OCI-LY3 (cell line): ENCODE results near the gene CPLANE2.

Source experiments
- H2AFZ ChIP-seq: fragments of 200-600, 300-600 bp; shearing (Covaris generic); 2 replicates; pipeline ENCODE4 v1.6.0; 2014; ENCODE audit warnings: antibody characterized with exemption, low read depth, low read length
- H3K27ac ChIP-seq: fragments of 200-600, 300-600 bp; sonication (generic); 2 replicates; pipeline ENCODE4 v1.5.1; 2014; ENCODE audit warnings: mild to moderate bottlenecking, low read length, moderate library complexity, mixed read lengths
- H3K27me3 ChIP-seq: fragments of 200-600, 300-600 bp; sonication (generic); 2 replicates; pipeline ENCODE4 v1.6.1; 2014; ENCODE audit warnings: low read depth, low read length, mixed read lengths
- H3K36me3 ChIP-seq: fragments of 200-600, 300-600 bp; sonication (generic); replicated peaks from 2 replicates; pipeline ENCODE3; 2014; ENCODE audit warnings: low read depth, low read length, mixed read lengths
- H3K4me1 ChIP-seq: fragments of 300-600, 200-600 bp; sonication (generic); 2 replicates; pipeline ENCODE4 v1.6.1; 2014; ENCODE audit warnings: low read length, mixed read lengths
- H3K4me2 ChIP-seq: fragments of 200-600, 300-600 bp; sonication (generic); 2 replicates; pipeline ENCODE4 v1.6.1; 2014; ENCODE audit warnings: low read length, mixed read lengths
- H3K4me3 ChIP-seq: fragments of 300-600, 200-600 bp; sonication (generic); 2 replicates; pipeline ENCODE4 v1.5.1; 2014; ENCODE audit warnings: antibody characterized with exemption, mild to moderate bottlenecking, low read length, moderate library complexity
- H3K79me2 ChIP-seq: fragments of 300-600, 200-600 bp; shearing (Covaris generic); 2 replicates; pipeline ENCODE4 v1.6.1; 2014; ENCODE audit warnings: mild to moderate bottlenecking, low read length, mixed read lengths
- H3K9ac ChIP-seq: fragments of 300-600, 200-600 bp; shearing (Covaris generic); 2 replicates; pipeline ENCODE4 v1.6.0; 2014; ENCODE audit warnings: mild to moderate bottlenecking, low read length, moderate library complexity
- H3K9me3 ChIP-seq: fragments of 200-600, 300-600 bp; shearing (Covaris generic); 2 replicates; pipeline ENCODE4 v1.6.1; 2014; ENCODE audit warnings: low read length, mixed read lengths; ENCODE audit not compliant: insufficient read depth
- H4K20me1 ChIP-seq: fragments of 200-600, 300-600 bp; sonication (generic); 2 replicates; pipeline ENCODE4 v1.6.1; 2016; ENCODE audit warnings: low read length, mixed read lengths; ENCODE audit not compliant: insufficient read depth
- EZH2phosphoT487 ChIP-seq: fragments of 200-600 bp; shearing (Covaris generic); IDR thresholded peaks from 2 replicates; pipeline ENCODE4 v1.6.1; 2018; ENCODE audit warnings: antibody characterized with exemption, mixed run types, low read depth
- TF ChIP-seq, protein P1 (sequence below): fragments of 200-600, 300-600 bp; sonication (generic); IDR thresholded peaks from 2 replicates; pipeline ENCODE4 v1.5.1; 2014; ENCODE audit warnings: antibody characterized with exemption, low read length, low read depth

The CPLANE2 gene

DNA sequence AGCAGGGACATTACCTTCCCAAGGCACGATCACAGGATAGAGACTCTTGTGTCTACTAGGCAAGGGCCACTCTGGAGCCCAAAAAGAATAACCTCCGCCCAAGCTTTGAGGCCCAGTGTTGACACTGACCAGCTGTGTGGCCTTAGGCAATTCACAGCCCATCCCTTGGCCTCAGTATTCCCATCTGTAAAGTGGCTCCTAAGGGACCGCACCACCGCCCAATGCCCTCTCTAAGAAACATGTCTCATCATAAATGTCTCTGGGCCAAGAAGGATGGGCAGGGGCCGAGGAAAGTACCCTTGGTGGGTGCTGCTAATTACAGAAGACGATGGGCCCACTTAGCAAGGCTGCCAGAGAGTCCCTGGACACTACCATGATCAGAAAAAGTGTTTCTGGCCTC lies 25.2 kb downstream of the CPLANE2 start:
- no peak overlapping the region for H2AFZ ChIP-seq
- peaks cover 4% of the 10 kb centered on the region; the same call in 1 of the 2 replicates for H3K4me1 ChIP-seq
- no peak for TF ChIP-seq EZH2phosphoT487
- TF ChIP-seq, protein P1, sequence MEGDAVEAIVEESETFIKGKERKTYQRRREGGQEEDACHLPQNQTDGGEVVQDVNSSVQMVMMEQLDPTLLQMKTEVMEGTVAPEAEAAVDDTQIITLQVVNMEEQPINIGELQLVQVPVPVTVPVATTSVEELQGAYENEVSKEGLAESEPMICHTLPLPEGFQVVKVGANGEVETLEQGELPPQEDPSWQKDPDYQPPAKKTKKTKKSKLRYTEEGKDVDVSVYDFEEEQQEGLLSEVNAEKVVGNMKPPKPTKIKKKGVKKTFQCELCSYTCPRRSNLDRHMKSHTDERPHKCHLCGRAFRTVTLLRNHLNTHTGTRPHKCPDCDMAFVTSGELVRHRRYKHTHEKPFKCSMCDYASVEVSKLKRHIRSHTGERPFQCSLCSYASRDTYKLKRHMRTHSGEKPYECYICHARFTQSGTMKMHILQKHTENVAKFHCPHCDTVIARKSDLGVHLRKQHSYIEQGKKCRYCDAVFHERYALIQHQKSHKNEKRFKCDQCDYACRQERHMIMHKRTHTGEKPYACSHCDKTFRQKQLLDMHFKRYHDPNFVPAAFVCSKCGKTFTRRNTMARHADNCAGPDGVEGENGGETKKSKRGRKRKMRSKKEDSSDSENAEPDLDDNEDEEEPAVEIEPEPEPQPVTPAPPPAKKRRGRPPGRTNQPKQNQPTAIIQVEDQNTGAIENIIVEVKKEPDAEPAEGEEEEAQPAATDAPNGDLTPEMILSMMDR: no peak
- no peaks in the 10 kb centered on the region for H3K27me3 ChIP-seq
- H3K4me2 ChIP-seq: no peak overlapping the region
- no peak overlapping the region for H3K4me3 ChIP-seq
- H4K20me1 ChIP-seq: no peaks in the 10 kb centered on the region
- H3K9me3 ChIP-seq: no peaks in the 10 kb centered on the region
- no peak overlapping the region for H3K9ac ChIP-seq
- H3K27ac ChIP-seq: no peak overlapping the region
- no peaks in the 10 kb centered on the region for H3K79me2 ChIP-seq
- H3K36me3 ChIP-seq: no peaks in the 10 kb centered on the region

DNA sequence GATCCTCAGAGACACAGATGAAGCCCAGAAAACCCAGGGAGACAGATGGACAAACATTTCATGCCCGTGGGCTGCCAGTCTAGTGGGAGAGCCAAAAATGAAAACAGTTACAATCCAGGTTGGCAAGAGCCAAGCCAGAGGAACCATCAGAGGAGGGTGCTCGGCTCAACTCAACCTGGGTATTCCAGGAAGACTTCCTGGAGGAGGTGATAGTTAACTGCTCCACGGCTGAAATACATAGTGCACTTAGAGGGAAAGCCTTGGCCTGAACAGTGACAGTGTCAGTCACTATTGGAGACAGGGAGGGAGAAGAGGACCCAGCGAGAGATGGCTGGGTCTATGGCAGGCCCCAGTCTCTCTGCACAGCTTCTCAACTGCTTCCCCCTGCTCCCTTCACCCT lies 26.4 kb downstream of the CPLANE2 start:
- Histone ChIP-seq H2AFZ (no peak overlapping the region), H3K36me3 (no peaks in the 10 kb centered on the region), H3K9me3 (no peaks in the 10 kb centered on the region), H4K20me1 (no peaks in the 10 kb centered on the region), H3K27ac (no peak overlapping the region), H3K4me1 (peaks cover 8% of the 10 kb centered on the region; the same call in 1 of the 2 replicates), H3K4me3 (no peak overlapping the region), H3K79me2 (no peaks in the 10 kb centered on the region), H3K9ac (no peak overlapping the region), H3K4me2 (no peak overlapping the region), H3K27me3 (no peaks in the 10 kb centered on the region)
- TF ChIP-seq EZH2phosphoT487: no peak
- TF ChIP-seq, protein P1: no peak

DNA sequence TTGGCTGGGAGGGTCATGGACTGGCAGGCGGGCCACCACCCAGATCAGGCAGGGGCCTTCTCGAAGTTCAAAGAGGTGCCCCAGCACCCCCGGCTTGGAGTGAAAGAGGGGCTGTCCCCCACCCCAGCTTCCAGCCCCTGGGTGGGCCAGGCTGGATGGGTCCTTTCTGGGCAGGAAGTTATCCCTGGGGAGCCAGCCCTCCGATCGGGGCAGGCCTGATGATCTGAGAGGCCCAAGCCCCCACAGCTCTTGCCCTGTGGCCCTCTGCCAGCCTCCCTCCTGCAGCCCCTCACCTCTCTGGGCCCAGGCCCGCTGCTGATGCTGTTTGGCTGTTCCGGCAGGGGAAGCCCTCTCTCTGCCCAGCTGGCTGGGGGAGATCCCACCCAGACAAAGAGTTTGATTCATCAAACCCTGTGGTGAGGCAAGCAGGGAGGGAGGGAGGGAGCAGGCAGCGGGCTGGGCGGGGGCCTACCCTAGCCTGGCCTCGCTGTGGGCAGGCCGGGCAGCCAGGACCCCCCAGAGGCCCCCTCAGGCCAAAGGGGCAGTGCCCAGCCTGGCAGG lies 27.1 kb downstream of the CPLANE2 start:
- peaks cover 8% of the 10 kb centered on the region; the same call in 1 of the 2 replicates for H3K4me1 ChIP-seq

DNA sequence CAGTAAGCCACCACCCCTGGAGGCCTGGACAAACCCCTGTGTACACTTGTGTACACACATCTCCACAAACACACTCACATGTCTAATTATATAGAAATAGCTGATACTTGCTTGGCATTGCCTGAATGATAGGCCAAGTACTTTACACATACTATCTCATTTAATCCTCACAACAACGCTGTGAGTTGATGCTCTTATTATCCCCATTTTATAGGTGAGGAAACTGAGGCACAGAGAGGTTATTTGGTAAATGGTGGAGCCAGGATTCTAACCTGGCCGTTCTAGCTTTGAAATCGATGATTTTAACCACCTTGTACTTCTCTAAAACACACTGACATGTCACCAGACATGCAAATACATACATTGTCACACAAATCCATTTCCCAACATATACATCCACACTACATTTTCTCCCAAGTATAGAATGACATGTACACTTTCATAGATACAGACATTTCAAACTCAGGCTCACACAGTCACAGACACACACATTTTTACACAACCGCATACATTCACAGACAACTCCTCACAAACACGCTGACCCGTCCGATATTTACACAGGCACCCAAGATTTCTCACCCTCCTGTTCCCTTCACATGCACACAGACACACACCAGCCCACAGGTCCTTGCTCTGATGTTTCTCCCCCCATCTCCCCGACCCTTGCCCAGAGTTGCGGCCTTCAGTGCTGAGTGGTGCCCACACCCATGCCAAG lies 27.7 kb downstream of the CPLANE2 start:
- Histone ChIP-seq H3K9ac (no peak overlapping the region), H2AFZ (no peak overlapping the region), H3K36me3 (no peaks in the 10 kb centered on the region), H4K20me1 (no peaks in the 10 kb centered on the region), H3K4me1 (peaks cover 8% of the 10 kb centered on the region; the same call in 1 of the 2 replicates), H3K27ac (no peak overlapping the region), H3K4me3 (no peak overlapping the region), H3K4me2 (no peak overlapping the region), H3K79me2 (no peaks in the 10 kb centered on the region), H3K27me3 (no peaks in the 10 kb centered on the region), H3K9me3 (no peaks in the 10 kb centered on the region)
- TF ChIP-seq, protein P1: no peak
- TF ChIP-seq EZH2phosphoT487: no peak

More for the DNA sequence above, 27.1 kb downstream of the CPLANE2 start:
- Histone ChIP-seq H4K20me1 (no peaks in the 10 kb centered on the region), H3K4me2 (no peak overlapping the region), H2AFZ (no peak overlapping the region), H3K27ac (no peak overlapping the region), H3K27me3 (no peaks in the 10 kb centered on the region), H3K9me3 (no peaks in the 10 kb centered on the region), H3K79me2 (no peaks in the 10 kb centered on the region), H3K36me3 (no peaks in the 10 kb centered on the region), H3K4me3 (no peak overlapping the region), H3K9ac (no peak overlapping the region)
- no peak for TF ChIP-seq EZH2phosphoT487
- TF ChIP-seq, protein P1: no peak
